Measurements from ENCODE around the gene IL22RA2. TPM values are rescaled to one million over a fixed set of nuclear protein-coding genes. Genes with fewer than 3 reads are reported as not detected.

Gene IL22RA2
- total and polyA plus RNA-seq, 9 of the 15 experiments (the other 6 are each of a cell fraction or from before 2014, with no cell fraction given) = 0.03 TPM; not detected in 8

DNA sequence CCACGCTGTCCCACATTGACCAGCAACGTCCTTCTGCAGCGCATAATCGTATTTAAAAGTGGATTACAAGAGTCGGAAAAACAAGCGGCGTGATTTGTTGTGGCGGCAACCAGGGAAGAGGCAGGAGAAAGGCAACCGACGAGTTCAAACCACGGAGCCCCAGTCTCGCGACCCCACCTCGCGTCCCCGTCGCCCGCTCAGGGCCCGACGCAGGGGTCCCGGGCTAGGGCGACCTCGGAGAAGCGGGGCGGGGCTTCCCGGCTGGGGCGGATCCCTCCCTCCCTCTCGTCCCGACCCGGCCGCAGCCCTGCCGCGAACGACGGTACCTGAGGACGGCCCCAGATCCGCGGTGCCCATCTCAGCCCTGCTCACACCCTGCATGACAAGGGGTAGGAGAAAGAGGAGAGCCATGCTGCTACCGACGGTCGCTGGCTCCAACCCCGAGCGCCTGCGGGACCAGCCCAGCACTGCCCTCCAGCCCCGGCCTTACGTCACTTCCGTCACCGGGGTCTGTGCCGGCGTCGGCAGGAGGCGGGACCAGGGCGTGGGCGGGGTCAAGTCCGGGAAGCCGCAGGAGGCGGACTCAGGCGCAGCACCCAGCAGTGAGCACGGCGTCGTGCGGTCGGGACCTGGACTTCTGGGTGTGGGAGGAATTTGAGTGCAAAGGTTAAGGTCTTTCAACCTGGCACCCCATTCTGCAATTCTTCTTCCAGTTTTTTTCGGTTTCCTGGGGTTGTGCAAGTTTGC, 45.6 kb upstream of the IL22RA2 start, which contains the start of gene IFNGR1 (continued):
- TF ChIP-seq, protein P1, sequence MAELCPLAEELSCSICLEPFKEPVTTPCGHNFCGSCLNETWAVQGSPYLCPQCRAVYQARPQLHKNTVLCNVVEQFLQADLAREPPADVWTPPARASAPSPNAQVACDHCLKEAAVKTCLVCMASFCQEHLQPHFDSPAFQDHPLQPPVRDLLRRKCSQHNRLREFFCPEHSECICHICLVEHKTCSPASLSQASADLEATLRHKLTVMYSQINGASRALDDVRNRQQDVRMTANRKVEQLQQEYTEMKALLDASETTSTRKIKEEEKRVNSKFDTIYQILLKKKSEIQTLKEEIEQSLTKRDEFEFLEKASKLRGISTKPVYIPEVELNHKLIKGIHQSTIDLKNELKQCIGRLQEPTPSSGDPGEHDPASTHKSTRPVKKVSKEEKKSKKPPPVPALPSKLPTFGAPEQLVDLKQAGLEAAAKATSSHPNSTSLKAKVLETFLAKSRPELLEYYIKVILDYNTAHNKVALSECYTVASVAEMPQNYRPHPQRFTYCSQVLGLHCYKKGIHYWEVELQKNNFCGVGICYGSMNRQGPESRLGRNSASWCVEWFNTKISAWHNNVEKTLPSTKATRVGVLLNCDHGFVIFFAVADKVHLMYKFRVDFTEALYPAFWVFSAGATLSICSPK (IDR thresholded peaks at IDR 0.05; ENCODE audit: borderline replicate concordance) = no peak
- peak; percentile 29 for TF ChIP-seq MEIS2 (IDR thresholded peaks at IDR 0.05; ENCODE audit: partially characterized antibody)
- TF ChIP-seq MCM7 (IDR thresholded peaks at IDR 0.05) = no peak
- peak; percentile 89 for TF ChIP-seq POLR2G (IDR thresholded peaks at IDR 0.05; ENCODE audit: low read depth, low read length)
- no peak for TF ChIP-seq ZNF584 (CRISPR knock-in tag; IDR thresholded peaks at IDR 0.05; ENCODE audit: low read depth)
- TF ChIP-seq CAMTA2 (CRISPR knock-in tag; conservative IDR thresholded peaks at IDR 0.05) = peak; percentile 77; the same call in 1 of the 2 replicates
- TF ChIP-seq, protein P2, sequence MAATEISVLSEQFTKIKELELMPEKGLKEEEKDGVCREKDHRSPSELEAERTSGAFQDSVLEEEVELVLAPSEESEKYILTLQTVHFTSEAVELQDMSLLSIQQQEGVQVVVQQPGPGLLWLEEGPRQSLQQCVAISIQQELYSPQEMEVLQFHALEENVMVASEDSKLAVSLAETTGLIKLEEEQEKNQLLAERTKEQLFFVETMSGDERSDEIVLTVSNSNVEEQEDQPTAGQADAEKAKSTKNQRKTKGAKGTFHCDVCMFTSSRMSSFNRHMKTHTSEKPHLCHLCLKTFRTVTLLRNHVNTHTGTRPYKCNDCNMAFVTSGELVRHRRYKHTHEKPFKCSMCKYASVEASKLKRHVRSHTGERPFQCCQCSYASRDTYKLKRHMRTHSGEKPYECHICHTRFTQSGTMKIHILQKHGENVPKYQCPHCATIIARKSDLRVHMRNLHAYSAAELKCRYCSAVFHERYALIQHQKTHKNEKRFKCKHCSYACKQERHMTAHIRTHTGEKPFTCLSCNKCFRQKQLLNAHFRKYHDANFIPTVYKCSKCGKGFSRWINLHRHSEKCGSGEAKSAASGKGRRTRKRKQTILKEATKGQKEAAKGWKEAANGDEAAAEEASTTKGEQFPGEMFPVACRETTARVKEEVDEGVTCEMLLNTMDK (IDR thresholded peaks at IDR 0.05; ENCODE audit: borderline replicate concordance, insufficient read depth, low read depth, low read length, poor library complexity, severe bottlenecking) = no peak
- no peak for TF ChIP-seq TCFL5 (CRISPR knock-in tag; conservative IDR thresholded peaks at IDR 0.05)
- no peak for TF ChIP-seq ARID2 (IDR thresholded peaks at IDR 0.05)
- TF ChIP-seq, protein P3, sequence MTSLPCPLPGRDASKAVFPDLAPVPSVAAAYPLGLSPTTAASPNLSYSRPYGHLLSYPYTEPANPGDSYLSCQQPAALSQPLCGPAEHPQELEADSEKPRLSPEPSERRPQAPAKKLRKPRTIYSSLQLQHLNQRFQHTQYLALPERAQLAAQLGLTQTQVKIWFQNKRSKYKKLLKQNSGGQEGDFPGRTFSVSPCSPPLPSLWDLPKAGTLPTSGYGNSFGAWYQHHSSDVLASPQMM (CRISPR knock-in tag; IDR thresholded peaks at IDR 0.05) = no peak
- TF ChIP-seq, protein P4, sequence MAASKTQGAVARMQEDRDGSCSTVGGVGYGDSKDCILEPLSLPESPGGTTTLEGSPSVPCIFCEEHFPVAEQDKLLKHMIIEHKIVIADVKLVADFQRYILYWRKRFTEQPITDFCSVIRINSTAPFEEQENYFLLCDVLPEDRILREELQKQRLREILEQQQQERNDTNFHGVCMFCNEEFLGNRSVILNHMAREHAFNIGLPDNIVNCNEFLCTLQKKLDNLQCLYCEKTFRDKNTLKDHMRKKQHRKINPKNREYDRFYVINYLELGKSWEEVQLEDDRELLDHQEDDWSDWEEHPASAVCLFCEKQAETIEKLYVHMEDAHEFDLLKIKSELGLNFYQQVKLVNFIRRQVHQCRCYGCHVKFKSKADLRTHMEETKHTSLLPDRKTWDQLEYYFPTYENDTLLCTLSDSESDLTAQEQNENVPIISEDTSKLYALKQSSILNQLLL (CRISPR knock-in tag; IDR thresholded peaks at IDR 0.05; ENCODE audit: borderline replicate concordance) = no peak
- TF ChIP-seq ZNF668 (CRISPR knock-in tag; IDR thresholded peaks at IDR 0.05) = no peak
- no peak for TF ChIP-seq DIDO1 (tag; IDR thresholded peaks at IDR 0.05; ENCODE audit: low read depth)
- TF ChIP-seq ZNF696 (CRISPR knock-in tag; conservative IDR thresholded peaks at IDR 0.05) = no peak
- TF ChIP-seq ZNF778 (CRISPR knock-in tag; IDR thresholded peaks at IDR 0.05) = no peak
- TF ChIP-seq, protein P5, sequence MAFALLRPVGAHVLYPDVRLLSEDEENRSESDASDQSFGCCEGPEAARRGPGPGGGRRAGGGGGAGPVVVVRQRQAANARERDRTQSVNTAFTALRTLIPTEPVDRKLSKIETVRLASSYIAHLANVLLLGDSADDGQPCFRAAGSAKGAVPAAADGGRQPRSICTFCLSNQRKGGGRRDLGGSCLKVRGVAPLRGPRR (CRISPR knock-in tag; IDR thresholded peaks at IDR 0.05) = no peak
- no peak for TF ChIP-seq ZNF197 (CRISPR knock-in tag; IDR thresholded peaks at IDR 0.05; ENCODE audit: low read depth)
- TF ChIP-seq OTX1 (CRISPR knock-in tag; IDR thresholded peaks at IDR 0.05) = 0 out of 2 replicates have a peak, but pooled peaks have one; percentile 6
- TF ChIP-seq, protein P6, sequence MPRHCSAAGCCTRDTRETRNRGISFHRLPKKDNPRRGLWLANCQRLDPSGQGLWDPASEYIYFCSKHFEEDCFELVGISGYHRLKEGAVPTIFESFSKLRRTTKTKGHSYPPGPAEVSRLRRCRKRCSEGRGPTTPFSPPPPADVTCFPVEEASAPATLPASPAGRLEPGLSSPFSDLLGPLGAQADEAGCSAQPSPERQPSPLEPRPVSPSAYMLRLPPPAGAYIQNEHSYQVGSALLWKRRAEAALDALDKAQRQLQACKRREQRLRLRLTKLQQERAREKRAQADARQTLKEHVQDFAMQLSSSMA (CRISPR knock-in tag; IDR thresholded peaks at IDR 0.05) = no peak

All from K562 (cell line).